Neural crest cell (in vitro differentiated cells): ENCODE data around the gene GLB1L2. TPM values are rescaled to one million over a fixed set of nuclear protein-coding genes. Genes with fewer than 3 reads are reported as not detected.
"Not testable (repeated sequence)": the region's sequence is repeated elsewhere in the genome, so short reads cannot be mapped to it uniquely, and the experiment has no call there.

ENCODE experiments used
- DNase-seq: peaks from one replicate; pipeline ENCODE4 v3.0.0; 2021; ENCODE audit warnings: low read depth, mixed read lengths, low spot score
- H3K27ac Mint-ChIP-seq: one replicate; pipeline ENCODE4 v1.8.0; 2021; ENCODE audit warnings: mild to moderate bottlenecking, mixed read lengths; ENCODE audit not compliant: unreplicated experiment
- H3K27me3 Mint-ChIP-seq: 2 replicates; pipeline ENCODE4 v1.8.0; 2021; ENCODE audit warnings: low read depth, mild to moderate bottlenecking, mixed read lengths
- H3K36me3 Mint-ChIP-seq: 2 replicates; pipeline ENCODE4 v1.8.0; 2021; ENCODE audit warnings: low read depth, mild to moderate bottlenecking, mixed read lengths
- H3K4me1 Mint-ChIP-seq: 2 replicates; pipeline ENCODE4 v1.8.0; 2021; ENCODE audit warnings: mixed read lengths
- H3K4me3 Mint-ChIP-seq: one replicate; pipeline ENCODE4 v1.8.0; 2021; ENCODE audit warnings: mild to moderate bottlenecking, mixed read lengths
- H3K9me3 Mint-ChIP-seq: 2 replicates; pipeline ENCODE4 v1.8.0; 2021; ENCODE audit warnings: mixed read lengths
- total RNA-seq: library from RNA; stranded (reverse); gene quantifications from 2 replicates; pipeline ENCODE4 v1.2.1, GENCODE V29; 2021
- TF ChIP-seq, protein P1 (sequence below): fragments of 200-600 bp; sonication (generic); conservative IDR thresholded peaks from 2 replicates; pipeline ENCODE4 v1.5.0; 2021; ENCODE audit warnings: antibody characterized with exemption, mild to moderate bottlenecking

The GLB1L2 gene
- total RNA-seq, 1 donor from 2014 or later, result 15.4 TPM

- H3K9me3 Mint-ChIP-seq, result no peaks in the 10 kb centered on the region
- TF ChIP-seq, protein P1, sequence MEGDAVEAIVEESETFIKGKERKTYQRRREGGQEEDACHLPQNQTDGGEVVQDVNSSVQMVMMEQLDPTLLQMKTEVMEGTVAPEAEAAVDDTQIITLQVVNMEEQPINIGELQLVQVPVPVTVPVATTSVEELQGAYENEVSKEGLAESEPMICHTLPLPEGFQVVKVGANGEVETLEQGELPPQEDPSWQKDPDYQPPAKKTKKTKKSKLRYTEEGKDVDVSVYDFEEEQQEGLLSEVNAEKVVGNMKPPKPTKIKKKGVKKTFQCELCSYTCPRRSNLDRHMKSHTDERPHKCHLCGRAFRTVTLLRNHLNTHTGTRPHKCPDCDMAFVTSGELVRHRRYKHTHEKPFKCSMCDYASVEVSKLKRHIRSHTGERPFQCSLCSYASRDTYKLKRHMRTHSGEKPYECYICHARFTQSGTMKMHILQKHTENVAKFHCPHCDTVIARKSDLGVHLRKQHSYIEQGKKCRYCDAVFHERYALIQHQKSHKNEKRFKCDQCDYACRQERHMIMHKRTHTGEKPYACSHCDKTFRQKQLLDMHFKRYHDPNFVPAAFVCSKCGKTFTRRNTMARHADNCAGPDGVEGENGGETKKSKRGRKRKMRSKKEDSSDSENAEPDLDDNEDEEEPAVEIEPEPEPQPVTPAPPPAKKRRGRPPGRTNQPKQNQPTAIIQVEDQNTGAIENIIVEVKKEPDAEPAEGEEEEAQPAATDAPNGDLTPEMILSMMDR, result no peak
- no peaks in the 10 kb centered on the region for H3K36me3 Mint-ChIP-seq
- DNase-seq, result no peak
- H3K4me1 Mint-ChIP-seq, result no peaks in the 10 kb centered on the region
- no peak overlapping the region for H3K4me3 Mint-ChIP-seq
- H3K27ac Mint-ChIP-seq, result no peak overlapping the region
- H3K27me3 Mint-ChIP-seq, result no peaks in the 10 kb centered on the region
Measured at GRCh38 chr11:134341805-134342571, 10.2 kb downstream of the GLB1L2 start.

DNA sequence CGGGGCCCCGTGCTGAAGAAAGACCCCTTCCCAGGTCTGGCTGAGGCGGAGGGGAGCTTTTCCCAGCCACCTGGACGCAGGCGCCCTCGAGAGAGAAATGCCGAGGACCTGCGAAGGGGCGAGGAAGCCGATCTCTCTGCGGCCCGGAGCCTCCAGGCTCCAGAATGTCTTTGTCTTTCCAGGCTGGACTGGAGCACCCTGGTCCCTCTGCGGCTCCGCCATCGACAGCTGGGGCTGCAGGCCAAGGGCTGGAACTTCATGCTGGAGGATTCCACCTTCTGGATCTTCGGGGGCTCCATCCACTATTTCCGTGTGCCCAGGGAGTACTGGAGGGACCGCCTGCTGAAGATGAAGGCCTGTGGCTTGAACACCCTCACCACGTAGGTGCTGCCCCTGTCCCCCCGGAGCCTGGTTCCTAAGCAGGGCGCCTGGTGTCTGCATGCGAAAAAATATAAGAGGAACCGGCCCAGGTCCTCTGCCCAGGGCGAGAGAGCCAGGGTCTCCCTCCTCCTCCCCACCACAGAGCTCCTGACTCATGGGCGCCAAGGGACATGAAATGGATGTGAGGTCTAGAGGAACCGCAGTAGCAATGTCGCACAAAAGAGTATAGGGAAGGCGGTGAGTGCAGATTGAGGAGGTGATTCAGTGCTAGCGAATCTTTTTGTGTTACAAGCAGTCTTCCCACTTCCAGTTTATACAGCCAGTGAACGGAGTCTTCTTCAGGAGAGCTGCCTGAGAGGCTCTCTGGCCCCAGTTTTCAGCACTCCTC, 11.0 kb downstream of the GLB1L2 start:
- H3K4me3 Mint-ChIP-seq, result no peak overlapping the region

GRCh38 chr11:134343646-134344045, 11.9 kb downstream of the GLB1L2 start:
- no peak overlapping the region for H3K4me3 Mint-ChIP-seq
- no peak overlapping the region for H3K27ac Mint-ChIP-seq
- no peaks in the 10 kb centered on the region for H3K4me1 Mint-ChIP-seq

More for the DNA sequence above, 11.0 kb downstream of the GLB1L2 start:
- H3K4me1 Mint-ChIP-seq, result no peaks in the 10 kb centered on the region
- TF ChIP-seq, protein P1, result no peak
- no peak overlapping the region for H3K27ac Mint-ChIP-seq
- H3K36me3 Mint-ChIP-seq, result no peaks in the 10 kb centered on the region
- no peak for DNase-seq
- H3K27me3 Mint-ChIP-seq, result no peaks in the 10 kb centered on the region
- H3K9me3 Mint-ChIP-seq, result no peaks in the 10 kb centered on the region

GRCh38 chr11:134344497-134345236, 12.9 kb downstream of the GLB1L2 start:
- H3K4me1 Mint-ChIP-seq, DNase-seq: not testable (repeated sequence)

More at GRCh38 chr11:134343646-134344045, 11.9 kb downstream of the GLB1L2 start:
- no peak for DNase-seq
- no peaks in the 10 kb centered on the region for H3K27me3 Mint-ChIP-seq
- TF ChIP-seq, protein P1, result no peak
- no peaks in the 10 kb centered on the region for H3K36me3 Mint-ChIP-seq
- no peaks in the 10 kb centered on the region for H3K9me3 Mint-ChIP-seq

DNA sequence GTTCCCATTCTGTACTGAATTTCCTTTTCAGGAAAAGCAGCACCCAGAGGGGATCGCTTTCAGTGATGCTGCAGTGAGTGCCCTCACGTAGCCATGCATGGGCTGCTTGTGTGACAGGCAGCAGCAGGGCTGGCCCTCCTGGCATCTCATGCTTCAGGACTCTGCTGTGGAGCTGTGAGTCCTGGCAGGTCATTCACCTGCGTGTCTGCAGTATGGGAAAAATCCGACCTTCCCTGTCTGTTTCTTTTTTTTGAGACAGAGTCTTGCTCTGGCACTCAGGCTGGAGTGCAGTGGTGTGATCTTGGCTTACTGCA, 13.4 kb downstream of the GLB1L2 start:
- no peak for DNase-seq
- no peaks in the 10 kb centered on the region for H3K27me3 Mint-ChIP-seq
- no peak overlapping the region for H3K4me3 Mint-ChIP-seq
- H3K27ac Mint-ChIP-seq, result no peak overlapping the region
- TF ChIP-seq, protein P1, result no peak
- H3K9me3 Mint-ChIP-seq, result no peaks in the 10 kb centered on the region
- no peaks in the 10 kb centered on the region for H3K36me3 Mint-ChIP-seq
- H3K4me1 Mint-ChIP-seq, result no peaks in the 10 kb centered on the region

More at GRCh38 chr11:134344497-134345236, 12.9 kb downstream of the GLB1L2 start:
- H3K27me3 Mint-ChIP-seq, H3K36me3 Mint-ChIP-seq, H3K27ac Mint-ChIP-seq, H3K9me3 Mint-ChIP-seq, H3K4me3 Mint-ChIP-seq: not testable (repeated sequence)
